Activated T-helper 17 cell treated with anti-CD3 and anti-CD28 coated beads, Interleukin-2, amount 50 U/mL, for 72 hours (primary cell): ENCODE results near the gene GZF1. TPM values are rescaled to one million over a fixed set of nuclear protein-coding genes. Genes with fewer than 3 reads are reported as not detected.

Experiments used
- ATAC-seq: fragments of 150-1000 bp; cut with Tn5 transposase; replicated peaks from 2 replicates; pipeline ENCODE4 v1.10.0; 2021; ENCODE audit warnings: mild to moderate bottlenecking, moderate library complexity
- H3K27ac Mint-ChIP-seq: one replicate; pipeline ENCODE4 v1.8.0; 2022; ENCODE audit warnings: mixed read lengths
- H3K27me3 Mint-ChIP-seq: one replicate; pipeline ENCODE4 v1.8.0; 2022; ENCODE audit warnings: mixed read lengths
- H3K36me3 Mint-ChIP-seq: one replicate; pipeline ENCODE4 v1.8.0; 2022; ENCODE audit warnings: low read depth, mild to moderate bottlenecking, mixed read lengths
- H3K4me1 Mint-ChIP-seq: one replicate; pipeline ENCODE4 v1.8.0; 2022; ENCODE audit warnings: mixed read lengths
- H3K4me3 Mint-ChIP-seq: one replicate; pipeline ENCODE4 v1.8.0; 2022; ENCODE audit warnings: mild to moderate bottlenecking, mixed read lengths
- H3K9me3 Mint-ChIP-seq: one replicate; pipeline ENCODE4 v1.8.0; 2022; ENCODE audit warnings: mixed read lengths
- total RNA-seq, 2 donors: library from RNA; stranded (reverse); gene quantifications; one replicate each; pipeline ENCODE4 v1.2.3, GENCODE V29; 2022

GZF1 gene
- total RNA-seq, 2 donors from 2014 or later = 7.5 to 9.6 TPM

- peaks cover 87% of the 10 kb centered on the region for H3K36me3 Mint-ChIP-seq
- H3K27ac Mint-ChIP-seq = no peak overlapping the region
- no peak for ATAC-seq
Measured at GRCh38 chr20:23370274-23370673, 8.3 kb downstream of the GZF1 start.

GRCh38 chr20:23370873-23371272 is 8.9 kb downstream of the GZF1 start:
- peaks cover 89% of the 10 kb centered on the region for H3K36me3 Mint-ChIP-seq
- no peaks in the 10 kb centered on the region for H3K27me3 Mint-ChIP-seq
- ATAC-seq = no peak
- H3K27ac Mint-ChIP-seq = no peak overlapping the region
- peaks cover 18% of the 10 kb centered on the region for H3K4me1 Mint-ChIP-seq
- no peak overlapping the region for H3K4me3 Mint-ChIP-seq
- no peaks in the 10 kb centered on the region for H3K9me3 Mint-ChIP-seq

More at GRCh38 chr20:23370274-23370673, 8.3 kb downstream of the GZF1 start:
- no peaks in the 10 kb centered on the region for H3K9me3 Mint-ChIP-seq
- no peaks in the 10 kb centered on the region for H3K27me3 Mint-ChIP-seq
- no peak overlapping the region for H3K4me3 Mint-ChIP-seq
- H3K4me1 Mint-ChIP-seq = peaks cover 19% of the 10 kb centered on the region

GRCh38 chr20:23371496-23371895 is 9.5 kb downstream of the GZF1 start:
- H3K36me3 Mint-ChIP-seq = peaks cover 89% of the 10 kb centered on the region
- no peak overlapping the region for H3K4me3 Mint-ChIP-seq
- ATAC-seq = no peak
- H3K27ac Mint-ChIP-seq = no peak overlapping the region
- no peaks in the 10 kb centered on the region for H3K9me3 Mint-ChIP-seq
- peaks cover 13% of the 10 kb centered on the region for H3K4me1 Mint-ChIP-seq
- no peaks in the 10 kb centered on the region for H3K27me3 Mint-ChIP-seq

- no peak overlapping the region for H3K4me3 Mint-ChIP-seq
- no peaks in the 10 kb centered on the region for H3K9me3 Mint-ChIP-seq
- no peak overlapping the region for H3K27ac Mint-ChIP-seq
- H3K4me1 Mint-ChIP-seq = no peaks in the 10 kb centered on the region
- peaks cover 87% of the 10 kb centered on the region for H3K36me3 Mint-ChIP-seq
- H3K27me3 Mint-ChIP-seq = no peaks in the 10 kb centered on the region
- no peak for ATAC-seq
Measured at GRCh38 chr20:23374441-23374840, 12.5 kb downstream of the GZF1 start.

- ATAC-seq = peak; percentile 62
- H3K4me1 Mint-ChIP-seq = no peaks in the 10 kb centered on the region
- peaks cover 87% of the 10 kb centered on the region for H3K36me3 Mint-ChIP-seq
- H3K4me3 Mint-ChIP-seq = no peak overlapping the region
- H3K27me3 Mint-ChIP-seq = no peaks in the 10 kb centered on the region
- peak overlapping the region; percentile 28 for H3K27ac Mint-ChIP-seq
- no peaks in the 10 kb centered on the region for H3K9me3 Mint-ChIP-seq
Measured at GRCh38 chr20:23375827-23376226, 13.8 kb downstream of the GZF1 start.

- Mint-ChIP-seq H3K9me3 (no peaks in the 10 kb centered on the region), H3K4me1 (peaks cover 10% of the 10 kb centered on the region), H3K27ac (no peak overlapping the region), H3K27me3 (no peaks in the 10 kb centered on the region), H3K4me3 (no peak overlapping the region), H3K36me3 (peaks cover 94% of the 10 kb centered on the region)
- ATAC-seq = no peak
Measured at GRCh38 chr20:23379772-23380171, 17.8 kb downstream of the GZF1 start.

- H3K9me3 Mint-ChIP-seq = no peaks in the 10 kb centered on the region
Measured at GRCh38 chr20:23381876-23382275, 19.9 kb downstream of the GZF1 start.

GRCh38 chr20:23386304-23387117 is 24.5 kb downstream of the GZF1 start:
- H3K27ac Mint-ChIP-seq = no peak overlapping the region
- H3K9me3 Mint-ChIP-seq = no peaks in the 10 kb centered on the region
- no peaks in the 10 kb centered on the region for H3K27me3 Mint-ChIP-seq
- peaks cover 92% of the 10 kb centered on the region for H3K36me3 Mint-ChIP-seq
- H3K4me3 Mint-ChIP-seq = no peak overlapping the region
- ATAC-seq = no peak
- peaks cover 18% of the 10 kb centered on the region for H3K4me1 Mint-ChIP-seq

More at GRCh38 chr20:23381876-23382275, 19.9 kb downstream of the GZF1 start:
- peaks cover 93% of the 10 kb centered on the region for H3K36me3 Mint-ChIP-seq
- H3K27me3 Mint-ChIP-seq = no peaks in the 10 kb centered on the region
- peaks cover 18% of the 10 kb centered on the region for H3K4me1 Mint-ChIP-seq
- no peak overlapping the region for H3K4me3 Mint-ChIP-seq
- ATAC-seq = no peak
- no peak overlapping the region for H3K27ac Mint-ChIP-seq

- Mint-ChIP-seq H3K27ac (no peak overlapping the region), H3K36me3 (peaks cover 92% of the 10 kb centered on the region), H3K27me3 (no peaks in the 10 kb centered on the region), H3K4me3 (no peak overlapping the region), H3K4me1 (peaks cover 18% of the 10 kb centered on the region), H3K9me3 (no peaks in the 10 kb centered on the region)
- no peak for ATAC-seq
Measured at GRCh38 chr20:23387118-23387443, 25.1 kb downstream of the GZF1 start.

- Mint-ChIP-seq H3K4me3 (no peak overlapping the region), H3K27me3 (no peaks in the 10 kb centered on the region), H3K27ac (peak overlapping the region; percentile 24), H3K36me3 (peaks cover 92% of the 10 kb centered on the region), H3K4me1 (peaks cover 10% of the 10 kb centered on the region), H3K9me3 (no peaks in the 10 kb centered on the region)
- no peak for ATAC-seq
Measured at GRCh38 chr20:23390091-23390774, 28.3 kb downstream of the GZF1 start.

- no peak for ATAC-seq
- Mint-ChIP-seq H3K27ac (no peak overlapping the region), H3K4me3 (no peak overlapping the region), H3K36me3 (peaks cover 91% of the 10 kb centered on the region), H3K9me3 (no peaks in the 10 kb centered on the region), H3K4me1 (peaks cover 5% of the 10 kb centered on the region), H3K27me3 (no peaks in the 10 kb centered on the region)
Measured at GRCh38 chr20:23391707-23392310, 29.8 kb downstream of the GZF1 start.

GRCh38 chr20:23393996-23394775 is 32.2 kb downstream of the GZF1 start:
- H3K36me3 Mint-ChIP-seq = peaks cover 90% of the 10 kb centered on the region
- no peaks in the 10 kb centered on the region for H3K27me3 Mint-ChIP-seq
- H3K4me3 Mint-ChIP-seq = no peak overlapping the region
- peaks cover 13% of the 10 kb centered on the region for H3K4me1 Mint-ChIP-seq
- no peaks in the 10 kb centered on the region for H3K9me3 Mint-ChIP-seq
- H3K27ac Mint-ChIP-seq = peak overlapping the region; percentile 33
- peak; percentile 14 for ATAC-seq

- Mint-ChIP-seq H3K4me1 (peaks cover 22% of the 10 kb centered on the region), H3K4me3 (peak overlapping the region; percentile 57), H3K27ac (no peak overlapping the region), H3K27me3 (no peaks in the 10 kb centered on the region), H3K36me3 (peaks cover 88% of the 10 kb centered on the region), H3K9me3 (no peaks in the 10 kb centered on the region)
- no peak for ATAC-seq
Measured at GRCh38 chr20:23396950-23397627, 35.1 kb downstream of the GZF1 start.

GRCh38 chr20:23397961-23398360 is 36.0 kb downstream of the GZF1 start:
- Mint-ChIP-seq H3K9me3 (no peaks in the 10 kb centered on the region), H3K27me3 (no peaks in the 10 kb centered on the region), H3K27ac (peak overlapping the region; percentile 77), H3K4me1 (peaks cover 22% of the 10 kb centered on the region), H3K4me3 (peak overlapping the region; percentile 57), H3K36me3 (peaks cover 88% of the 10 kb centered on the region)
- peak; percentile 41 for ATAC-seq
